Keratinocyte (primary cell): ENCODE measurements around the gene SCN8A.

ENCODE experiments used
- EZH2 ChIP-seq: IDR thresholded peaks from one replicate; pipeline ENCODE4 v1.6.1; 2012; ENCODE audit warnings: inconsistent platforms, mild to moderate bottlenecking, low read length, moderate library complexity
- TF ChIP-seq, protein P1 (sequence below), 3 experiments: IDR thresholded peaks in 1 of 3; conservative IDR thresholded peaks in 1 of 3; optimal IDR thresholded peaks in 1 of 3; 2 replicates in 2 of 3; 3 replicates in 1 of 3; pipeline versions ENCODE3 to v1.5.1; 2011; ENCODE audit warnings: low read length in 3 of 3, mild to moderate bottlenecking in 3 of 3, moderate library complexity in 2 of 3, control low read depth in 1 of 3, inconsistent platforms in 1 of 3; ENCODE audit not compliant: insufficient read depth in 2 of 3; ENCODE audit errors: extremely low read depth in 1 of 3

DNA sequence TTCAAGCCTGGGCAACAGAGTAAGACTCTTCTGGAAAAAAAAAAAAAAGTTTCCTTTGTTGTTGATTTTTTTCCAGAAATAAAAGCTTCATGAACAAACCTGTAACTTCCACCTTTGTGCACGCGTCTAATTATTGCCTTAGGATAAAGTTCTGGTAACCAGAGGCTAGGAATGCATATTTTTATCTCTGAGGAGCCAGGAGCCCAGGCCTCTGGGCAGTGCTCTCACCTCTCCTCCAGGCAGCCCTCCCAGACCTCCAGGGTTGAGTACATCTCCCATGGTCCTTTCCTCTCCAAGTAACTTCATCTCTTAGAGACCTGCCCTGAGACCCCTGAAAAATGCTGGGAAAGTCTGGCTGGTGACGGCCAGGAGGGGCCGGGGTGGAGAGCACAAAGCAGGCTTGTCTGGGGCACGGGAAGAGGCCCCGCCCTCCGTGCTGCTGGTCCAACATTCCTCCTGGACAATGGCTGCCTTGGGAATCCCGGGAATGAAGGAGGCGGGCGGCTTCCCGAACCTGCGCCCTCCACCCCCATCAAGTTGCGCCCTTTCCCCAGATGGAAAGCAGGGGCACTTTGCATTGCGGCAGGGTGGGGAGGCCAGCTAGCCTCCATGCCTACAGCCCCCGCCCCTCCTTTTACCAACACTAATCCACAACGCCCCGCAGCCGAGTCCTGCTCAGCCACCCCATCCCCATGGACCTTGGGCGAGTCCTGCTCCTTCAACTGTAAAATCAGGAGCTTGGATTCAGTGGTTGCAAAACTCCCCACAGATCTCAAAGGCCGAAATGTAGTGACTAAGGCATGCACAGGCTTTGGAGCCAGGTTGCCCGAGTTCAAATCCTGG, 264.8 kb downstream of the SCN8A start:
- peak; percentile 60 for TF ChIP-seq EZH2
- TF ChIP-seq, protein P1, sequence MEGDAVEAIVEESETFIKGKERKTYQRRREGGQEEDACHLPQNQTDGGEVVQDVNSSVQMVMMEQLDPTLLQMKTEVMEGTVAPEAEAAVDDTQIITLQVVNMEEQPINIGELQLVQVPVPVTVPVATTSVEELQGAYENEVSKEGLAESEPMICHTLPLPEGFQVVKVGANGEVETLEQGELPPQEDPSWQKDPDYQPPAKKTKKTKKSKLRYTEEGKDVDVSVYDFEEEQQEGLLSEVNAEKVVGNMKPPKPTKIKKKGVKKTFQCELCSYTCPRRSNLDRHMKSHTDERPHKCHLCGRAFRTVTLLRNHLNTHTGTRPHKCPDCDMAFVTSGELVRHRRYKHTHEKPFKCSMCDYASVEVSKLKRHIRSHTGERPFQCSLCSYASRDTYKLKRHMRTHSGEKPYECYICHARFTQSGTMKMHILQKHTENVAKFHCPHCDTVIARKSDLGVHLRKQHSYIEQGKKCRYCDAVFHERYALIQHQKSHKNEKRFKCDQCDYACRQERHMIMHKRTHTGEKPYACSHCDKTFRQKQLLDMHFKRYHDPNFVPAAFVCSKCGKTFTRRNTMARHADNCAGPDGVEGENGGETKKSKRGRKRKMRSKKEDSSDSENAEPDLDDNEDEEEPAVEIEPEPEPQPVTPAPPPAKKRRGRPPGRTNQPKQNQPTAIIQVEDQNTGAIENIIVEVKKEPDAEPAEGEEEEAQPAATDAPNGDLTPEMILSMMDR (optimal IDR thresholded peaks at IDR 0.05 in 1 of 3, IDR thresholded peaks at IDR 0.05 in 1 of 3, conservative IDR thresholded peaks at IDR 0.05 in 1 of 3; ENCODE audit: extremely low read depth in 1 of 3, insufficient read depth in 2 of 3, low read length in 3 of 3) = no peak
